ENCODE results near the gene CALHM6. TPM values are rescaled to one million over a fixed set of nuclear protein-coding genes. Genes with fewer than 3 reads are reported as not detected.

The CALHM6 gene
- polyA plus RNA-seq, 1 of the 3 experiments (the other 2 are of a cell fraction): 0.51 TPM

DNA sequence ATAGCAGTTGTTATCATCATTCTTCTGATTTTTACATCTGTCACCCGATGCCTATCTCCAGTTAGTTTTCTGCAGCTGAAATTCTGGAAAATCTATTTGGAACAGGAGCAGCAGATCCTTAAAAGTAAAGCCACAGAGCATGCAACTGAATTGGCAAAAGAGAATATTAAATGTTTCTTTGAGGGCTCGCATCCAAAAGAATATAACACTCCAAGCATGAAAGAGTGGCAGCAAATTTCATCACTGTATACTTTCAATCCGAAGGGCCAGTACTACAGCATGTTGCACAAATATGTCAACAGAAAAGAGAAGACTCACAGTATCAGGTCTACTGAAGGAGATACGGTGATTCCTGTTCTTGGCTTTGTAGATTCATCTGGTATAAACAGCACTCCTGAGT, 2.1 kb downstream of the CALHM6 start (continued):
- TF ChIP-seq, protein P1, sequence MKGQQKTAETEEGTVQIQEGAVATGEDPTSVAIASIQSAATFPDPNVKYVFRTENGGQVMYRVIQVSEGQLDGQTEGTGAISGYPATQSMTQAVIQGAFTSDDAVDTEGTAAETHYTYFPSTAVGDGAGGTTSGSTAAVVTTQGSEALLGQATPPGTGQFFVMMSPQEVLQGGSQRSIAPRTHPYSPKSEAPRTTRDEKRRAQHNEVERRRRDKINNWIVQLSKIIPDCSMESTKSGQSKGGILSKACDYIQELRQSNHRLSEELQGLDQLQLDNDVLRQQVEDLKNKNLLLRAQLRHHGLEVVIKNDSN (IDR thresholded peaks at IDR 0.05; ENCODE audit: borderline replicate concordance, low read depth): no peak

DNA sequence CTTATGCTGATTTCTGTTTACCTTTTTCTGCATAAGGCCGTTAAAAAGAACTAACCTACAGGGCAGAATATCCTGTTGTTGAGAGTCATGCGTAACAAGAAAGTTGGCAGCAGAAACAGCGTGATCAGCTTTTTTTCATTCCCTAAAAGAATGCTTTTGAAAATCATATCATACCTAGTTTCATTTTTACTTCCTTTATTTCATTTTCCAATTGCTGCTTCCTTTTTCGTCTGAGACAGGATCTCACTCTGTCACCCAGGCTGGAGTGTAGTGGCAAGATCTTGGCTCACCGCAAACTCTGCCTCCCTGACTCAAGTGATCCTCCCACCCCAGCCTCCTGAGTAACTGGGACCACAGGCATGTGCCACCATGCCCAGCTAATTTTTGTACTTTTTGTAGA, 4.1 kb downstream of the CALHM6 start:
- no peaks in the 10 kb centered on the region; the same call in 1 of the 2 replicates for H3K9me3 ChIP-seq
- H3K4me3 ChIP-seq (ENCODE audit: low read depth in 2 of 2, low read length in 1 of 2): no peak overlapping the region
- TF ChIP-seq, protein P2, sequence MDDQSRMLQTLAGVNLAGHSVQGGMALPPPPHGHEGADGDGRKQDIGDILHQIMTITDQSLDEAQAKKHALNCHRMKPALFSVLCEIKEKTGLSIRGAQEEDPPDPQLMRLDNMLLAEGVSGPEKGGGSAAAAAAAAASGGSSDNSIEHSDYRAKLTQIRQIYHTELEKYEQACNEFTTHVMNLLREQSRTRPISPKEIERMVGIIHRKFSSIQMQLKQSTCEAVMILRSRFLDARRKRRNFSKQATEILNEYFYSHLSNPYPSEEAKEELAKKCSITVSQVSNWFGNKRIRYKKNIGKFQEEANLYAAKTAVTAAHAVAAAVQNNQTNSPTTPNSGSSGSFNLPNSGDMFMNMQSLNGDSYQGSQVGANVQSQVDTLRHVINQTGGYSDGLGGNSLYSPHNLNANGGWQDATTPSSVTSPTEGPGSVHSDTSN (IDR thresholded peaks at IDR 0.05): no peak
- TF ChIP-seq SIN3A (IDR thresholded peaks at IDR 0.05; ENCODE audit: borderline replicate concordance, low read depth, low read length) (no peak), SMC3 (IDR thresholded peaks at IDR 0.05; ENCODE audit: low read depth, low read length) (no peak), EZH2phosphoT487 (IDR thresholded peaks at IDR 0.05; ENCODE audit: borderline replicate concordance, low read depth) (no peak), EP300 (IDR thresholded peaks at IDR 0.05; ENCODE audit: borderline replicate concordance in 1 of 2, low read depth in 1 of 2, low read length in 1 of 2) (no peak), GATA2 (CRISPR knock-in tag; IDR thresholded peaks at IDR 0.05) (no peak), MEF2A (IDR thresholded peaks at IDR 0.05; ENCODE audit: borderline replicate concordance, low read depth) (no peak), TCF12 (IDR thresholded peaks at IDR 0.05) (no peak), NFIC (IDR thresholded peaks at IDR 0.05; ENCODE audit: borderline replicate concordance) (no peak), ELF1 (IDR thresholded peaks at IDR 0.05) (no peak), POLR2AphosphoS5 (IDR thresholded peaks at IDR 0.05; ENCODE audit: low read depth, low read length) (no peak), CHD2 (IDR thresholded peaks at IDR 0.05; ENCODE audit: low read length, partially characterized antibody) (no peak), MXI1 (IDR thresholded peaks at IDR 0.05; ENCODE audit: low read depth, low read length) (no peak), TEAD4 (IDR thresholded peaks at IDR 0.05; ENCODE audit: borderline replicate concordance, insufficient read depth) (no peak)
- ChIA-PET POLR2A (no interaction called here), CTCF (interaction anchor here (1.1 kb wide), 1 partner anchor 70 kb away, joined by 3 read pairs; no protein-coding TSS in a partner anchor)
- H3K9me2 ChIP-seq: no peaks in the 10 kb centered on the region
- H3K27ac ChIP-seq (ENCODE audit: low read depth in 2 of 2, low read length in 1 of 2): no peak overlapping the region
- DNase-seq: no peak
- no peak overlapping the region for H3K9ac ChIP-seq
- H3K27me3 ChIP-seq (ENCODE audit: insufficient read depth): no peaks in the 10 kb centered on the region
- WGBS (ENCODE audit: low lambda C conversion rate): 92% methylated on average over 5 of the region's 5 CpGs
- H3K79me2 ChIP-seq (ENCODE audit: insufficient read depth): no peaks in the 10 kb centered on the region
- no peaks in the 10 kb centered on the region for H4K20me1 ChIP-seq (ENCODE audit: insufficient read depth)
- H3K4me1 ChIP-seq (ENCODE audit: control insufficient read depth in 1 of 2, insufficient read depth in 2 of 2, low read depth in 1 of 2, low read length in 1 of 2): peaks cover 0 to 7% of the 10 kb centered on the region in 2 experiments; a peak in 1 of 4 replicates
- H3K36me3 ChIP-seq (replicated peaks in 1 of 2; ENCODE audit: control insufficient read depth in 1 of 2, insufficient read depth in 2 of 2, low read length in 1 of 2): no peaks in the 10 kb centered on the region
- no peak overlapping the region for H3K4me2 ChIP-seq
- no peaks in the 10 kb centered on the region for H3F3A ChIP-seq (replicated peaks; ENCODE audit: insufficient read depth)
- no peak overlapping the region for H2AFZ ChIP-seq (ENCODE audit: low read depth)

DNA sequence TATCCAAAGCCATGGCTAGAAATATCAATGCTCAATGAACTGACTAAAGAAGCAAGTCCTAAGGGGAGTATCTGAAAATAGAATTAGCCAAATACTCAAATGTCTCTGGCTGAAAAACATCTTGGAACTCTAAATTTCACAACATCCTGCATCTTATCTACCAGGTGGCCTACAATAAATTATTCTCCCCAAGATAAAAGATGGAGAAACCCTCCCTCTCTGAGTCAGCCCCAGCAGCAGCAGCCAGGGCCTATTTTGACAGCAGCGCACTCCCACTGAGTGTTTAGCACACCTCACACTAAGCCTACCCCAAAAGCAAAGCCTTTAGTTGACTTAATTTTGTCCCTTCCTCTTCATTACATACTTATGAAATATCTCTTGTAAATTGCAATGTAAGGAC, 5.9 kb downstream of the CALHM6 start:
- H3K79me2 ChIP-seq (ENCODE audit: insufficient read depth): no peaks in the 10 kb centered on the region
- POLR2A ChIA-PET: no interaction called here
- H3K9me2 ChIP-seq: no peaks in the 10 kb centered on the region
- peaks cover 0 to 4% of the 10 kb centered on the region in 2 experiments; a peak in 1 of 4 replicates for H3K4me1 ChIP-seq (ENCODE audit: control insufficient read depth in 1 of 2, insufficient read depth in 2 of 2, low read depth in 1 of 2, low read length in 1 of 2)
- no peak overlapping the region for H2AFZ ChIP-seq (ENCODE audit: low read depth)
- H3K4me2 ChIP-seq: no peak overlapping the region
- H3K27ac ChIP-seq (ENCODE audit: low read depth in 2 of 2, low read length in 1 of 2): no peak overlapping the region
- DNase-seq: no peak
- TF ChIP-seq, protein P3, sequence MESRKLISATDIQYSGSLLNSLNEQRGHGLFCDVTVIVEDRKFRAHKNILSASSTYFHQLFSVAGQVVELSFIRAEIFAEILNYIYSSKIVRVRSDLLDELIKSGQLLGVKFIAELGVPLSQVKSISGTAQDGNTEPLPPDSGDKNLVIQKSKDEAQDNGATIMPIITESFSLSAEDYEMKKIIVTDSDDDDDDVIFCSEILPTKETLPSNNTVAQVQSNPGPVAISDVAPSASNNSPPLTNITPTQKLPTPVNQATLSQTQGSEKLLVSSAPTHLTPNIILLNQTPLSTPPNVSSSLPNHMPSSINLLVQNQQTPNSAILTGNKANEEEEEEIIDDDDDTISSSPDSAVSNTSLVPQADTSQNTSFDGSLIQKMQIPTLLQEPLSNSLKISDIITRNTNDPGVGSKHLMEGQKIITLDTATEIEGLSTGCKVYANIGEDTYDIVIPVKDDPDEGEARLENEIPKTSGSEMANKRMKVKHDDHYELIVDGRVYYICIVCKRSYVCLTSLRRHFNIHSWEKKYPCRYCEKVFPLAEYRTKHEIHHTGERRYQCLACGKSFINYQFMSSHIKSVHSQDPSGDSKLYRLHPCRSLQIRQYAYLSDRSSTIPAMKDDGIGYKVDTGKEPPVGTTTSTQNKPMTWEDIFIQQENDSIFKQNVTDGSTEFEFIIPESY (IDR thresholded peaks at IDR 0.05; ENCODE audit: borderline replicate concordance, low read depth): no peak
- no peak for TF ChIP-seq SIN3A (IDR thresholded peaks at IDR 0.05; ENCODE audit: borderline replicate concordance, low read depth, low read length)
- H3K4me3 ChIP-seq (ENCODE audit: low read depth in 2 of 2, low read length in 1 of 2): no peak overlapping the region
- no peaks in the 10 kb centered on the region for H3F3A ChIP-seq (replicated peaks; ENCODE audit: insufficient read depth)
- WGBS (ENCODE audit: low lambda C conversion rate): 94% methylated on average over 1 of the region's 1 CpG
- no peaks in the 10 kb centered on the region for H3K36me3 ChIP-seq (replicated peaks in 1 of 2; ENCODE audit: control insufficient read depth in 1 of 2, insufficient read depth in 2 of 2, low read length in 1 of 2)
- no peak overlapping the region for H3K9ac ChIP-seq
- no peaks in the 10 kb centered on the region; the same call in 1 of the 2 replicates for H3K9me3 ChIP-seq
- CTCF ChIA-PET: no interaction called here
- no peaks in the 10 kb centered on the region for H3K27me3 ChIP-seq (ENCODE audit: insufficient read depth)
- no peaks in the 10 kb centered on the region for H4K20me1 ChIP-seq (ENCODE audit: insufficient read depth)
